H1 (cell line): ENCODE data around the gene IFITM10. TPM values are rescaled to one million over a fixed set of nuclear protein-coding genes. Genes with fewer than 3 reads are reported as not detected.

Experiments used
- HDAC2 ChIP-seq, 2 experiments: fragments of 300-600 bp in 1 of 2; sonication (generic) in 1 of 2; IDR thresholded peaks; 2 replicates each; pipeline ENCODE4 v1.6.1; 2011 to 2012; ENCODE audit warnings: low read depth in 2 of 2, low read length in 2 of 2, mild to moderate bottlenecking in 2 of 2, moderate library complexity in 2 of 2, borderline replicate concordance in 1 of 2, inconsistent platforms in 1 of 2
- RXRA ChIP-seq: IDR thresholded peaks from 2 replicates; pipeline ENCODE4 v1.6.1; 2011; ENCODE audit warnings: low read depth, mild to moderate bottlenecking, low read length, moderate library complexity; ENCODE audit not compliant: insufficient read depth
- SRF ChIP-seq: IDR thresholded peaks from 2 replicates; pipeline ENCODE4 v1.6.1; 2011; ENCODE audit warnings: mild to moderate bottlenecking, low read depth, low read length, moderate library complexity
- polyA plus RNA-seq, 7 experiments: library from polyadenylated mRNA; depleted of rRNA in 3 of 7; stranded (reverse) in 5 of 7; unstranded in 2 of 7; fragments of >200 nt in 5 of 7; fragments of 200-250 nt in 2 of 7; gene quantifications; 1 replicate in 5 of 7; 2 replicates in 1 of 7; 4 replicates in 1 of 7; pipeline versions ENCODE4 v1.2.1 to v1.2.3, GENCODE V29; 2011 to 2013; ENCODE audit warnings: missing spikeins in 2 of 7, mixed read lengths in 2 of 7
- total RNA-seq: library from RNA; stranded (reverse); fragmentation: NEBNext Ultra II Directional; extraction: Animal tissue kit (Norgen Biotek cat#: 25700); gene quantifications from 2 replicates; pipeline ENCODE4 v1.2.1, GENCODE V29; 2021

Gene IFITM10
- total and polyA plus RNA-seq, 2 of the 8 experiments (the other 6 are each of a cell fraction or from before 2014, with no cell fraction given), result 0.08 to 0.22 TPM

- TF ChIP-seq RXRA, result no peak
- TF ChIP-seq SRF, result no peak
- TF ChIP-seq HDAC2 (IDR thresholded peaks at IDR 0.05; ENCODE audit: borderline replicate concordance in 1 of 2, low read depth in 2 of 2, low read length in 2 of 2), result no peak
Measured at GRCh38 chr11:1741741-1742140, 8.7 kb downstream of the IFITM10 start (continued).
